ENCODE results near the gene TDRD1.

- TF ChIP-seq CTCF (conservative IDR thresholded peaks at IDR 0.05; ENCODE audit: low read depth, low read length) = no peak
- TF ChIP-seq EZH2 (IDR thresholded peaks at IDR 0.05; ENCODE audit: borderline replicate concordance, low read depth, low read length, poor library complexity, severe bottlenecking) = no peak
Measured at GRCh38 chr10:114188001-114188400, 8.8 kb downstream of the TDRD1 start.
